HepG2 (cell line): Measurements from ENCODE around the gene FBXW4. TPM values are rescaled to one million over a fixed set of nuclear protein-coding genes. Genes with fewer than 3 reads are reported as not detected.
A peak's percentile ranks its signal among the peaks of the same experiment; 100 is the strongest.

Experiments
- ATAC-seq: fragments of 200-7000 bp; cut with Tn5 transposase; 3 replicates; pipeline ENCODE4 v1.9.1; 2020; ENCODE audit warnings: mild to moderate bottlenecking, moderate library complexity
- BruUV-seq: library from RNA; stranded (reverse); fragments of 400-500 nt; replicated peaks from 2 replicates; lab custom pipeline; 2021; lab: Mats Ljungman, UMichigan
- CTCF ChIA-PET: fragments of 300-600 bp; formaldehyde crosslinking; extraction: SDS; loops from one replicate; lab custom pipeline; 2021; ENCODE audit warnings: low total read pairs, inconsistent platforms, low intra/inter-chr PET ratio; lab: Yijun Ruan, JAX
- POLR2A ChIA-PET: fragments of 350-600 bp; sonication (Branson Sonifier 250); formaldehyde crosslinking; loops from one replicate; lab custom pipeline; 2020; ENCODE audit warnings: antibody characterized with exemption, inconsistent platforms; lab: Yijun Ruan, JAX
- DNase-seq: peaks from one replicate; pipeline ENCODE4 v3.0.0-alpha.2; 2015; ENCODE audit warnings: low spot score
- FAIRE-seq: peaks from 3 replicates; lab custom pipeline; 2011; peaks lifted over from hg19 to GRCh38; lab: Jason Lieb, UNC
- H2AFZ ChIP-seq: one replicate; pipeline ENCODE4 v1.6.1; 2011; ENCODE audit warnings: low read length, inconsistent platforms
- H3K27ac ChIP-seq: fragments of 300-600 bp; 3 replicates; pipeline ENCODE4 v1.8.0; 2011; ENCODE audit warnings: mixed run types, mild to moderate bottlenecking, mixed read lengths, low read length, inconsistent platforms; ENCODE audit not compliant: insufficient read depth; ENCODE audit errors: extremely low read length
- H3K27me3 ChIP-seq, 2 experiments: fragments of 200-600 bp in 1 of 2; 2 replicates in 1 of 2; 3 replicates in 1 of 2; pipeline versions ENCODE4 v1.6.0 to v1.8.0; 2011; ENCODE audit warnings: low read length in 2 of 2, mild to moderate bottlenecking in 2 of 2, moderate library complexity in 2 of 2, inconsistent platforms in 1 of 2; ENCODE audit not compliant: insufficient read depth in 2 of 2, control insufficient read depth in 1 of 2
- H3K36me3 ChIP-seq, 2 experiments: fragments of 200-600 bp in 1 of 2; replicated peaks in 1 of 2; 2 replicates in 1 of 2; 3 replicates in 1 of 2; pipeline versions ENCODE4 v1.5.1 to v1.8.0; 2011; ENCODE audit warnings: low read length in 2 of 2, inconsistent platforms in 1 of 2; ENCODE audit not compliant: insufficient read depth in 2 of 2, control insufficient read depth in 1 of 2
- H3K4me1 ChIP-seq: 2 replicates; pipeline ENCODE4 v1.5.1; 2012; ENCODE audit warnings: low read length, inconsistent platforms; ENCODE audit not compliant: insufficient read depth
- H3K4me2 ChIP-seq: 2 replicates; pipeline ENCODE4 v1.6.0; 2011; ENCODE audit warnings: low read depth, low read length, inconsistent platforms
- H3K4me3 ChIP-seq, 3 experiments: fragments of 200-600 bp in 1 of 3; sonication (generic), shearing (Covaris generic) in 1 of 3; replicated peaks in 1 of 3; 2 replicates each; pipeline ENCODE4 v1.5.1; 2011 to 2016; ENCODE audit warnings: low read length in 3 of 3, inconsistent platforms in 2 of 3, low read depth in 2 of 3, mild to moderate bottlenecking in 2 of 3, control low read depth in 1 of 3, mixed read lengths in 1 of 3; ENCODE audit not compliant: insufficient read depth in 1 of 3
- H3K79me2 ChIP-seq: one replicate; pipeline ENCODE4 v1.6.1; 2011; ENCODE audit warnings: low read length, inconsistent platforms; ENCODE audit not compliant: insufficient read depth
- H3K9ac ChIP-seq: 2 replicates; pipeline ENCODE4 v1.6.0; 2011; ENCODE audit warnings: mild to moderate bottlenecking, low read depth, low read length, inconsistent platforms; ENCODE audit not compliant: insufficient read depth
- H3K9me3 ChIP-seq: 2 replicates; pipeline ENCODE4 v1.5.1; 2012; ENCODE audit warnings: mild to moderate bottlenecking, low read length
- H4K20me1 ChIP-seq: 2 replicates; pipeline ENCODE4 v1.6.0; 2011; ENCODE audit warnings: inconsistent platforms, mild to moderate bottlenecking, low read length, moderate library complexity; ENCODE audit not compliant: insufficient read depth
- ATF7 ChIP-seq, 2 experiments: fragments of 450-650 bp in 1 of 2; sonication (generic) in 1 of 2; formaldehyde crosslinking in 1 of 2; IDR thresholded peaks; 2 replicates each; pipeline versions ENCODE4 v1.4.0 to v1.6.1; 2016 to 2020; ENCODE audit warnings: antibody characterized with exemption in 1 of 2, mild to moderate bottlenecking in 1 of 2, missing genetic modification reagents in 1 of 2
- GRHL1 ChIP-seq: sonication (generic); formaldehyde crosslinking; conservative IDR thresholded peaks from 2 replicates; pipeline ENCODE4 v1.8.0; 2022; ENCODE audit warnings: missing genetic modification reagents
- HMGXB4 ChIP-seq, 2 experiments: sonication (generic) in 1 of 2; formaldehyde crosslinking in 1 of 2; IDR thresholded peaks; 2 replicates each; pipeline versions ENCODE4 v1.4.0 to v1.6.1; 2018 to 2020; ENCODE audit warnings: missing genetic modification reagents in 2 of 2, borderline replicate concordance in 1 of 2, low read depth in 1 of 2, mild to moderate bottlenecking in 1 of 2, missing biosample characterization in 1 of 2
- HOXA5 ChIP-seq: sonication (generic); formaldehyde crosslinking; IDR thresholded peaks from 2 replicates; pipeline ENCODE4 v1.4.0; 2020; ENCODE audit warnings: missing genetic modification reagents
- MNT ChIP-seq: fragments of 450-650 bp; IDR thresholded peaks from 2 replicates; pipeline ENCODE4 v1.6.1; 2016
- PAX8 ChIP-seq: sonication (generic); formaldehyde crosslinking; IDR thresholded peaks from 2 replicates; pipeline ENCODE4 v1.8.0; 2022; ENCODE audit warnings: mild to moderate bottlenecking, missing genetic modification reagents, borderline replicate concordance
- SP140L ChIP-seq: sonication (generic); formaldehyde crosslinking; IDR thresholded peaks from 2 replicates; pipeline ENCODE4 v1.4.0; 2020; ENCODE audit warnings: missing genetic modification reagents, borderline replicate concordance
- SUZ12 ChIP-seq: fragments of 150-350 bp; IDR thresholded peaks from 2 replicates; pipeline ENCODE4 v1.6.1; 2014; ENCODE audit warnings: low read depth, low read length
- ZFP91 ChIP-seq: sonication (generic); formaldehyde crosslinking; IDR thresholded peaks from 2 replicates; pipeline ENCODE4 v1.9.0; 2022; ENCODE audit warnings: missing genetic modification reagents, mild to moderate bottlenecking, borderline replicate concordance
- ZNF235 ChIP-seq: sonication (generic); formaldehyde crosslinking; IDR thresholded peaks from 2 replicates; pipeline ENCODE4 v1.8.1; 2023; ENCODE audit warnings: mild to moderate bottlenecking, missing genetic modification reagents, borderline replicate concordance
- ZNF460 ChIP-seq: sonication (generic); formaldehyde crosslinking; IDR thresholded peaks from 2 replicates; pipeline ENCODE4 v1.5.1; 2020; ENCODE audit warnings: missing genetic modification reagents, mild to moderate bottlenecking, borderline replicate concordance
- ZNF674 ChIP-seq: sonication (generic); formaldehyde crosslinking; IDR thresholded peaks from 2 replicates; pipeline ENCODE4 v1.5.0; 2020; ENCODE audit warnings: low read depth, mild to moderate bottlenecking, missing genetic modification reagents
- WGBS: methylation state at CpG from one replicate; pipeline ENCODE4 v1.1.6; 2017; ENCODE audit warnings: low lambda C conversion rate; 5-methylcytosine and 5-hydroxymethylcytosine counted together
- in situ Hi-C: cut with HindIII; loops from 2 replicates; pipeline ENCODE4 v1.10.0; 2017; ENCODE audit warnings: low pct_unique_long_range_greater_than_20kb; ENCODE audit not compliant: extremely low pct_ligation_motif_present
- intact Hi-C: fragments of 100-400 bp; cut with micrococcal nuclease; formaldehyde crosslinking; loops from one replicate; pipeline ENCODE4 v1.10.0; 2022; ENCODE audit not compliant: unreplicated experiment
- polyA plus RNA-seq, 8 experiments: library from polyadenylated mRNA; depleted of rRNA in 3 of 8; stranded (reverse) in 7 of 8; unstranded in 1 of 8; fragments of >200 nt; fragmentation: Illumina TruSeq in 4 of 8; extraction: Trizol in 4 of 8; gene quantifications; 2 replicates each; pipeline versions ENCODE4 v1.2.1 to v1.2.3, GENCODE V29; 2011 to 2016; ENCODE audit warnings: low read depth in 4 of 8, missing spikeins in 1 of 8, mixed read lengths in 1 of 8; ENCODE audit not compliant: insufficient read depth in 1 of 8
- total RNA-seq, 5 experiments: library from RNA; depleted of rRNA; stranded (reverse); fragments of >200 nt; fragmentation: Illumina TruSeq; extraction: Trizol; gene quantifications; 2 replicates each; pipeline ENCODE4 v1.2.3, GENCODE V29; 2016; ENCODE audit warnings: low read depth in 1 of 5
- TF ChIP-seq, protein P1 (sequence below): IDR thresholded peaks from 2 replicates; pipeline ENCODE4 v1.6.1; 2016; ENCODE audit warnings: mild to moderate bottlenecking, missing biosample characterization, missing genetic modification reagents

Gene FBXW4
- total and polyA plus RNA-seq, 2 of the 13 experiments (the other 11 are each of a cell fraction or from before 2014, with no cell fraction given) = 23.5 to 33.7 TPM

DNA sequence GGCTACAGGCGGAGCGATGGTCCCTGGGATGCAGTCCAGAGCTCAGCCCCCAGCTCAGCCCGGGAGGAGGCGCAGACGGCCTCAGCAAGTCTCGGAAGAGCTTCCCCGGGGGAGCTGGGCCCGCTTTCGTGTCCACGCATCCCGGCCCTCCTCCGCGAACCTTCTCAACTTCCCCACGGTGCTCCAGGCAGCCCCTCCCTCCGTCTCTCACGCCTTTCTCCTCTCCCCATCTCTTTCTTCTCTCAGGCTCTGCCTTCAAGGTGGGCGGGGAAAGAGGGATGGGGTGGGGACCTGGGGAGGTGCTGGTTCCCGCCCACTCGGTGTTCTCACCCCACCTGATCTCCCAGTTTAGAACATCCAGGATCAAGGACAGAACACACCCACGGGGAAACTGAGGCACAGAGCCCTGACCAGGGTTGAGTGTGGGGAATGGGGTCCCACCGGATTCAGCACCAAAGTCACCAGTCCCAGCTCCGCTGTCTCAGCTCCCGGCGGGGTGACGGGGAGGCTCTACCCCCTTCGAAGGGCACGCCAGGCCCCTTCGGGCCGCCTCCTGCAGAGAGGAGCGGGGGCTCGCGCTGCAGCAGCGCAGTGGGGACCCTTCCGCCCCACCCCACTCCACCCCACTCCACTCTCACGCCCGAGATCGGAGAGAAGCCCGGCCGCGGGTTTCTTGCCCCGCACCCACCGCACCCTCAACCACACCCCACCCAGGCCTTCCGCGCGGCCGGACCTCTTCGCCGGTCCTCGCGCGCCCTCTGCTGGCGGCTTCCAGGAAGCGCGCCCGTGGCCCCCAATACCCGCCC is 125.1 kb downstream of the FBXW4 start:
- in situ Hi-C loops = loop anchor here (5.0 kb wide), 2 partner anchors 278 to 358 kb away; no protein-coding TSS in a partner anchor
- TF ChIP-seq SUZ12 = no peak
- no peak for TF ChIP-seq ZNF460
- 0 out of 2 replicates have a peak, but pooled peaks have one; percentile 40 for TF ChIP-seq ZFP91 (CRISPR knock-in tag)
- TF ChIP-seq, protein P1, sequence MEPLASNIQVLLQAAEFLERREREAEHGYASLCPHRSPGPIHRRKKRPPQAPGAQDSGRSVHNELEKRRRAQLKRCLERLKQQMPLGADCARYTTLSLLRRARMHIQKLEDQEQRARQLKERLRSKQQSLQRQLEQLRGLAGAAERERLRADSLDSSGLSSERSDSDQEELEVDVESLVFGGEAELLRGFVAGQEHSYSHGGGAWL (CRISPR knock-in tag) = 0 out of 2 replicates have a peak, but pooled peaks have one; percentile 27
- no peak for TF ChIP-seq PAX8 (CRISPR knock-in tag)
- TF ChIP-seq HMGXB4 (CRISPR knock-in tag; IDR thresholded peaks at IDR 0.05; ENCODE audit: borderline replicate concordance in 1 of 2, low read depth in 1 of 2) = peak in 1 of 2 experiments; percentile 64; a peak in 1 of 4 replicates
- peak; percentile 21; the same call in 1 of the 2 replicates for TF ChIP-seq ZNF235 (CRISPR knock-in tag)
- no peak for TF ChIP-seq ATF7 (IDR thresholded peaks at IDR 0.05)
- TF ChIP-seq ATF7 (CRISPR knock-in tag; IDR thresholded peaks at IDR 0.05) = no peak
- TF ChIP-seq MNT = no peak
- TF ChIP-seq HOXA5 (CRISPR knock-in tag) = no peak
- TF ChIP-seq ZNF674 (CRISPR knock-in tag) = peak; percentile 43; the same call in 1 of the 2 replicates
- TF ChIP-seq SP140L = no peak
- TF ChIP-seq GRHL1 = no peak

More for the DNA sequence above, 125.1 kb downstream of the FBXW4 start:
- Histone ChIP-seq H3K79me2 (no peaks in the 10 kb centered on the region), H3K4me3 (peak overlapping the region; percentile 68 to 85 (median 68)), H4K20me1 (no peaks in the 10 kb centered on the region), H3K9me3 (no peaks in the 10 kb centered on the region), H3K27ac (no peak overlapping the region), H2AFZ (no peak overlapping the region), H3K4me2 (peak overlapping the region; percentile 100), H3K36me3 (no peaks in the 10 kb centered on the region), H3K9ac (peak overlapping the region; percentile 49; the same call in 1 of the 2 replicates), H3K4me1 (peaks cover 46% of the 10 kb centered on the region), H3K27me3 (peaks cover 0 to 49% of the 10 kb centered on the region in 2 experiments; a peak in 4 of 5 replicates)
- DNase-seq (peak; percentile 20), FAIRE-seq (no peak), ATAC-seq (peak; percentile 78)
- BruUV-seq = no TSS peak
- WGBS = 11% methylated on average over 26 of the region's 56 CpGs
- CTCF ChIA-PET = interaction anchor here (0.6 to 1.7 kb wide), 4 partner anchors 103 to 356 kb away, joined by 3 to 8 read pairs (median 6); no protein-coding TSS in a partner anchor
- POLR2A ChIA-PET = interaction anchor here (2.3 kb wide), 1 partner anchor 18 kb away, joined by 10 read pairs; the partner anchor contains the start of genes DPCD and POLL
- intact Hi-C loops = loop anchor here (1.0 to 5.0 kb wide), 3 partner anchors 34 to 357 kb away; no protein-coding TSS in a partner anchor
